ENCODE data around the gene CRIP2. TPM values are rescaled to one million over a fixed set of nuclear protein-coding genes. Genes with fewer than 3 reads are reported as not detected.

CRIP2 gene
- total RNA-seq, 6 experiments from 2014 or later: 6.9 to 22.4 (median 21.0) TPM

DNA sequence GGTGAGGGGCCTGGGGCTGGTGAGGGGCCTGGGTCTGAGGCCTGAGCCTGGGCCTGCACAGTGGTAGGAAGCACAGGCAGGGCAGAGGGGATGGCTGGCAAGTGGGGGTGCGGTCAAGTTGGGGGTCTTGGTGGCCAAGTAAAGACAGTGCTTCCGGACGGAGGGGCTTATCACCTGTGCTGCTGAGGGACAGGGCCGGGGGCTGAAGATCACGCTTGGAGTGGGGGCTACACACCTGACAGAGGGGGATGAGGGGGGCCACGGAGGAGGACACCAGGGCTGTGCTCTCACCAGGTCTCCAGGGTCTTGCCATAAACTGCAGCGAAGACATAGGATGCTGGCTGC lies 28.6 kb downstream of the CRIP2 start:
- DNase-seq: no peak
- Mint-ChIP-seq H3K27me3 (ENCODE audit: insufficient read depth) (peaks cover 12% of the 10 kb centered on the region), H3K4me1 (ENCODE audit: low read depth) (no peaks in the 10 kb centered on the region), H3K36me3 (ENCODE audit: low read depth) (no peaks in the 10 kb centered on the region), H3K9me3 (no peaks in the 10 kb centered on the region), H3K27ac (no peak overlapping the region), H3K4me3 (no peak overlapping the region)
- TF ChIP-seq, protein P1, sequence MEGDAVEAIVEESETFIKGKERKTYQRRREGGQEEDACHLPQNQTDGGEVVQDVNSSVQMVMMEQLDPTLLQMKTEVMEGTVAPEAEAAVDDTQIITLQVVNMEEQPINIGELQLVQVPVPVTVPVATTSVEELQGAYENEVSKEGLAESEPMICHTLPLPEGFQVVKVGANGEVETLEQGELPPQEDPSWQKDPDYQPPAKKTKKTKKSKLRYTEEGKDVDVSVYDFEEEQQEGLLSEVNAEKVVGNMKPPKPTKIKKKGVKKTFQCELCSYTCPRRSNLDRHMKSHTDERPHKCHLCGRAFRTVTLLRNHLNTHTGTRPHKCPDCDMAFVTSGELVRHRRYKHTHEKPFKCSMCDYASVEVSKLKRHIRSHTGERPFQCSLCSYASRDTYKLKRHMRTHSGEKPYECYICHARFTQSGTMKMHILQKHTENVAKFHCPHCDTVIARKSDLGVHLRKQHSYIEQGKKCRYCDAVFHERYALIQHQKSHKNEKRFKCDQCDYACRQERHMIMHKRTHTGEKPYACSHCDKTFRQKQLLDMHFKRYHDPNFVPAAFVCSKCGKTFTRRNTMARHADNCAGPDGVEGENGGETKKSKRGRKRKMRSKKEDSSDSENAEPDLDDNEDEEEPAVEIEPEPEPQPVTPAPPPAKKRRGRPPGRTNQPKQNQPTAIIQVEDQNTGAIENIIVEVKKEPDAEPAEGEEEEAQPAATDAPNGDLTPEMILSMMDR (IDR thresholded peaks at IDR 0.05): no peak

GRCh38 chr14:105503935-105504692 lies 29.5 kb downstream of the CRIP2 start:
- H3K9me3 Mint-ChIP-seq: no peaks in the 10 kb centered on the region
- peaks cover 19% of the 10 kb centered on the region for H3K27me3 Mint-ChIP-seq (ENCODE audit: insufficient read depth)
- H3K4me1 Mint-ChIP-seq (ENCODE audit: low read depth): no peaks in the 10 kb centered on the region
- H3K4me3 Mint-ChIP-seq: no peak overlapping the region
- TF ChIP-seq, protein P1 (IDR thresholded peaks at IDR 0.05): no peak
- no peak overlapping the region for H3K27ac Mint-ChIP-seq
- no peak for DNase-seq
- H3K36me3 Mint-ChIP-seq (ENCODE audit: low read depth): no peaks in the 10 kb centered on the region

GRCh38 chr14:105505101-105505500 lies 30.5 kb downstream of the CRIP2 start:
- Mint-ChIP-seq H3K9me3 (no peaks in the 10 kb centered on the region), H3K27me3 (ENCODE audit: insufficient read depth) (peaks cover 21% of the 10 kb centered on the region), H3K27ac (no peak overlapping the region), H3K36me3 (ENCODE audit: low read depth) (no peaks in the 10 kb centered on the region), H3K4me1 (ENCODE audit: low read depth) (no peaks in the 10 kb centered on the region), H3K4me3 (no peak overlapping the region)
- TF ChIP-seq, protein P1 (IDR thresholded peaks at IDR 0.05): no peak
- DNase-seq: no peak

DNA sequence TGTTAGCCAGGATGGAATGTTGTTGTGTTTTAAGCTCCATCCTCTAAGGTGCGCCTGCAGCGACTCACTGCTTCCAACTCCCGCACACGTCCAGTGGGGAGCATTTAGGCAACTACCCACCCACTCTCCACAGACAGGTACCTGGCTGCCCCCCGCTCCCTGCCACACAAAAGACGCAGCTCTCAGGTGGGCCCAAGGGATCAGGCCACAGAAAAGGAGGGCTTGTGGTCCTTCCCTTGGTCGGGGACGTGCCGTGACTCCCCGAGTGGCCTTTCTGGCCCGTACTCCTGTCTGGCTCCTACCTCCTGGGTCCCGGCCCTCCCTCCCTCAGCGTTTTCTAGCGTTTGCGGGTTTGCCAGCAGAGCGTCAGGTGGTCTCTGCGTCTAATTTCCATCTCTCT lies 32.6 kb downstream of the CRIP2 start:
- TF ChIP-seq, protein P1 (IDR thresholded peaks at IDR 0.05): no peak
- no peaks in the 10 kb centered on the region for H3K36me3 Mint-ChIP-seq (ENCODE audit: low read depth)
- H3K27ac Mint-ChIP-seq: no peak overlapping the region
- DNase-seq: no peak
- no peaks in the 10 kb centered on the region for H3K9me3 Mint-ChIP-seq
- H3K4me1 Mint-ChIP-seq (ENCODE audit: low read depth): no peaks in the 10 kb centered on the region
- H3K4me3 Mint-ChIP-seq: no peak overlapping the region
- H3K27me3 Mint-ChIP-seq (ENCODE audit: insufficient read depth): peaks cover 27% of the 10 kb centered on the region

DNA sequence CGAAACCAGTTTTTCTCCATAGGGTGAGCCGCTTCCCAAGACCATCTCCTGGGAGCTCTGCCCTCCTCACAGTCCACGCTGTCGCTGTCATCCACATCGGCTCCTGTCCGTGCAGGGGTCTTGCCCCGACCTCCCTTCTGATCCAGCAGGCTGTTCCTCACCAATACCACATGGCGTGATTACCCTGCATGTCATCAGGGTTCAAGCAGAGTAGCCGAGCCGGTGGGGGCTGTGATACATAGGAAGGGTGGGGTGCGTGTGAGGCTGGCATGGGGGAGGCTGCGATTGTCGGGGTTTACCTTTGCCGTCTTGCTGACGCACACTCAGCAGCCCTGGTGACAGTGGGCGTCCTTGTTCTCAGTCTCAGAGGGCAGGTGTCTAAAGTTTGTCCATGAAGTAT lies 33.4 kb downstream of the CRIP2 start:
- DNase-seq: no peak
- TF ChIP-seq, protein P1 (IDR thresholded peaks at IDR 0.05): no peak
- no peaks in the 10 kb centered on the region for H3K4me1 Mint-ChIP-seq (ENCODE audit: low read depth)
- H3K4me3 Mint-ChIP-seq: no peak overlapping the region
- no peaks in the 10 kb centered on the region for H3K9me3 Mint-ChIP-seq
- peaks cover 32% of the 10 kb centered on the region for H3K27me3 Mint-ChIP-seq (ENCODE audit: insufficient read depth)
- no peaks in the 10 kb centered on the region for H3K36me3 Mint-ChIP-seq (ENCODE audit: low read depth)
- no peak overlapping the region for H3K27ac Mint-ChIP-seq

Measured in HFFc6 (cell line).